NCI-H2196 (cell line): ENCODE data around the gene ZBTB46.
"Not testable (repeated sequence)": the region's sequence is repeated elsewhere in the genome, so short reads cannot be mapped to it uniquely, and the experiment has no call there.

Source experiments
- DNase-seq: peaks from one replicate; lab custom pipeline; 2025; ENCODE audit not compliant: unreplicated experiment; lab: John Stamatoyannopoulos, UW

The ZBTB46 gene

DNA sequence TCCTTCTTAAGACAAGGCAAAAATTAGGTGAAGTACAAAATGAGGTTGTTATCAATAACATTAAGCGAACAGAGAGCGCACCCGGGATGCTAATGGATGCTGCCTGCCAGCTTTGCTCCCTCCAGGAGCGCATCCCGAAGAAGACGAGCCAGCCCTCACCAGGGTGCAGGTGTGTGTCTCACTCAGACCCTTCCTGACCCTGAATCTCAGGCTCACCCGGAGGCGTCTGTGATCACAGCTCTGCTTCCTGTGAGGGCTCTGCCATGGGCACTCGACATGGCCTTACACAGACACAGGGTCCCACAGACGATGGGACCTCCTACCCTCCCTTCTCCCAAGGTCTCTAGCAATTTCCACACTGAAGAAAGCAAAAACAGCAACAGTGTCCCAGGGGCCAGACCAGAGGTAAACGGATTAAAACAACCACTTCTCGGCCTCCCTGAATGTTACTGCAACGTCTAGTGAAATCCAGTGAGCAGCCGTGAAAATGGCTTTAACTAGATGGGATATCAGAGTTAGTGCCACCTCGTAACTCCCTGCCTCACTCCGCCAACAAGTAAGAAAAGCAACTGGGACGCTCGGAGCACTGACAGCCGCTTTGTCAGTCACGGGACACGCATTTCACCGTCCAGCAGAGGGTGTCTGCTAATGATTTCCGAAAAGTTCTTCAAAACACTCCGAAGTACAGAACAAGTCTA, 11.7 kb downstream of the ZBTB46 start:
- no peak for DNase-seq

DNA sequence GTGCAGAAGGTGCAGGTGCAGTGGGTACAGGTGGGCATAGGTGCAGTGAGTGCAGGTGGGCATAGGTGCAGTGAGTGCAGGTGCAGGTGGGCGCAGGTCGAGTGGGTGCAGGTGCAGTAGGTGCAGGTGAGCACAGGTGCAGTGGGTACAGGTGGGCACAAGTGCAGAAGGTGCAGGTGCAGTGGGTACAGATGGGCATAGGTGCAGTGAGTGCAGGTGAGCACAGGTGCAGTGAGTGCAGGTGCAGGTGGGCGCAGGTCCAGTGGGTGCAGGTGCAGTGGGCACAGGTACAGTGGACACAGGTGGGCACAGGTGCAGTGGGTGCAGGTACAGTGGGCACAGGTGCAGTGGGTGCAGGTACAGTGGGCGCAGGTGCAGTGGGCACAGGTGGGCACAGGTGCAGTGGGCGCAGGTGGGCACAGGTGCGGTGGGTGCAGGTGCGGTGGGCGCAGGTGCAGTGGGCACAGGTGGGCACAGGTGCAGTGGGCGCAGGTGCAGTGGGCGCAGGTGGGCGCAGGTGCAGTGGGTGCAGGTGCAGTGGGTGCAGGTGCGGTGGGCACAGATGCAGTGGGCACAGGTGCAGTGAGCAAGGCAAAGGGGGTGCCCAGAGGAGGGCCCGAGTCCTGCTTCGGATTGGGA, 15.3 kb downstream of the ZBTB46 start:
- no peak for DNase-seq

DNA sequence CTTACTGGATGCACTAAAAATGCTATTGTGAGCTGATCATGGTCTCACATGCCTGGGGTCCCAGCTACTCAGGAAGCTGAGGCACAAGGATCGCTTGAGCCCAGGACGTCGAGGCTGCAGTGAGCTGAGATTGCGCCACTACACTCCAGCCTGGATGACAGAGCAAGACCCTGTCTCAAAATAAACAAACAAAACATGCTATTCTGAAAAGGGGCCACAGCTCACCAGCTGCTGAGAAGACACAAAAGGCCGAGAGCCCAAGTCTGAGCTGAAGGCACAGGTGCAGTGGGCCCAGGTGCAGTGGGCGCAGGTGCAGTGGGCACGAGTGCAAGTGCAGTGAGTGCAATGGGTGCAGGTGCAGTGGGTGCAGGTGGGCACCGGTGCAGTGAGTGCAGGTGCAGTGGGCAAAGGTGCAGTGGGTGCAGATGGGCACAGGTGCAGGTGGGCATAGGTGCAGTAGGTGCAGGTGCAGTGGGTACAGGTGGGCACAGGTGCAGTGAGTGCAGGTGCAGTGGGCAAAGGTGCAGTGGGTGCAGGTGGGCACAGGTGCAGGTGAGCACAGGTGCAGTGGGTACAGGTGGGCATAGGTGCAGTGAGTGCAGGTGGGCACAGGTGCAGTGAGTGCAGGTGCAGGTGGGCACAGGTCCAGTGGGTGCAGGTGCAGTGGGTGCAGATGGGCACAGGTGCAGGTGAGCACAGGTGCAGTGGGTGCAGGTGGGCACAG, 16.0 kb downstream of the ZBTB46 start:
- no peak for DNase-seq

DNA sequence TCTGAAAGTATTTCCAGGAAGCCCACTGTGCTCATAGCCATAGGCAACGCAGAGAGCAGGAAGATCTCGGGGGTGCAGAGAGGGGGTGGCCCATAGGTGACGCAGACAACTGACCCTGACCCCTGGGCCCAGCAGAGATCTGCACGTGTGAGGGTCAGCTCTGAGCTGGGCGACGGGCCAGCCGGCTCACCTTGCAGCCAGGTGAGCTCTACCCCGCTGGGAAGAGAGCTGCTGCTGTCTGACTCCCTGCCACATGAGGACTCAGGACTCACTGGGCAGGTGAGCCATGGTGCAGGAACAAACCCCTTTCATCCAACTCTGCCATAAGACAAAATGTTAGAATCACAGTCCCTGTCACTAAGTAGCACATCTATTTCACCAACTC, 19.6 kb downstream of the ZBTB46 start:
- no peak for DNase-seq

DNA sequence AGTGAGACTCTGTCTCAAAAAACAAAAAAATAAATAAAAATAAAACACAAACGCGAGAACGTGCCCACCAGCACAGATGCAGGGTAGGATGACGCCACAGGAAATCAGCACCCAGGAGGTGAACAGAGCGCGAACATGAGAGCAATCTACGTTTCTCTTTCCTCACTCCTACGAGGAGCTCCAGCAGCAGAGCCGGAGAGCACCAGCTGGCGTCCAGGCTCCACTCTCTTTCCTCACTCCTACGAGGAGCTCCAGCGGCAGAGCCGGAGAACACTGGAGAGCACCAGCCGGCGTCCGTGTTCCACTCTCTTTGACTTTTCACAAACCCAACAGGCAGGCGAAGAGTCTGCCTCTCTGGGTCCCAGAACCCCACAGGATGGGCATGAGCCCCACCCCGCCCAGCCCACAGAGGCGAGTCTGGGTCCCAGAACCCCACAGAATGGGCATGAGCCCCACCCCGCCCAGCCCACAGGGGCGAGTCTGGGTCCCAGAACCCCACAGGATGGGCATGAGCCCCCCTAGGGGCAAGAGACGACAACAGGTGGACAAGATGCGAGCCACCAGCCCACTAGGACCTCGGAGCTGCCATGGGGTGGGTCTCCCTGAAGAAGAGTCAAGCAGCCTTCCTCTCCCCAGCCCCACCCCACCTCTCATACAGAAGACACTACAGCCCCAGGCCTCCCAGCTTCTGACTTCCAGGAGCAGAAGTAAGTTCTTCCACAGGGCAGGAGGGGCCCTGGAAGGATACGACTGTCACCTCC, 20.2 kb downstream of the ZBTB46 start:
- DNase-seq: no peak

DNA sequence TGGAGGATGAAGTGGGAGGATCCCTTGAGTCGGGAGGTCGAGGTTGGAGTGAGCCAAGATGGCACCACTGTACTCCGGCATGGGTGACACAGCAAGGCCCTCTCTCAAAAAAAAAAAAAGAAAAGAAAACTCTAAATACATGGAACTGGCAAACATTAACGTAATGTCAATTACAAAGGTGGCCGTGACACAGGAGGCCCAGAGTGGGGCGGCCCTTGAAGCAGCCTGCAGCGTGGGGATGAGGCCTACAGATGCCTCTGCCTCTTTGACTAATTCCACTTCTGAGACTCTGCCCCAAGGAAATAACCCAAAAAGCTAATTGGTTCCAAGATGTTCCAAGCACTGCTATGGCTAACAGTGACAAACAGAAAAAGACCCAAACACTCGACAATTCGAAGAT, 21.2 kb downstream of the ZBTB46 start:
- DNase-seq: no peak

DNA sequence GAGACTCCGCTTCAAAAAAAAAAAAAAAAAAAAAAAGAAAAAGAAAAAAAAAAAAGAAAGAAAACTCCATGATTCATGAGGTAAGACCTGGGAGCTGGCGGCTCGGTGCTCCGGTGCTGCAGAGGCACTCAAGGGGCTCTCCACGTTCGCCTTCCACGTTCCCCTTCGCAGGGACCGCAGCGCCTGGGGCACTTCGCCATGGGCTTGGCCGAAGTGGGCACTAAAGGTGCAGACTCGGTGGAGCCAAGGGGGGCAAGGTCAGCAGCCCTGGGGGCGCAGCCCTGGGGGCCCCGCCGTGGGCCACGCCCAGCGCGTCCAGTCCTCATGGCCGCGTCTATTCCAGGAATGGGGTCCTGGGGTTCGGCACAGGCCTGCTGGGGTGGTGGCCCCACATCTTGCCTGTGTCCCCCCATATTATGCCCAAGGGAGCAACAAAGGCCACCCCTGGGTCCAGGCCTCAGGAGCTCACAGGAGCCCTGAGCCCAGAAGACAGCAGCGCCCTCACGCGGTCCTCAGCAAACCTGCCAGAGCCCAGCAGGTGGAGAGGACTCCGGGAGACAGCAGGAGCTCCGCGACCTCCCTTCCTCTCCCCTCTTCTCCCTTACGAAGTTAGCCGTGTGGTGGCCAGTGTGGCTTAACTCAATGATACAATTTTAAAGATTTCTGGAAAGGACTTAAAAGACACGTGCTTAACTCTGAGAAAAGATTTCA, 21.9 kb downstream of the ZBTB46 start:
- no peak for DNase-seq

DNA sequence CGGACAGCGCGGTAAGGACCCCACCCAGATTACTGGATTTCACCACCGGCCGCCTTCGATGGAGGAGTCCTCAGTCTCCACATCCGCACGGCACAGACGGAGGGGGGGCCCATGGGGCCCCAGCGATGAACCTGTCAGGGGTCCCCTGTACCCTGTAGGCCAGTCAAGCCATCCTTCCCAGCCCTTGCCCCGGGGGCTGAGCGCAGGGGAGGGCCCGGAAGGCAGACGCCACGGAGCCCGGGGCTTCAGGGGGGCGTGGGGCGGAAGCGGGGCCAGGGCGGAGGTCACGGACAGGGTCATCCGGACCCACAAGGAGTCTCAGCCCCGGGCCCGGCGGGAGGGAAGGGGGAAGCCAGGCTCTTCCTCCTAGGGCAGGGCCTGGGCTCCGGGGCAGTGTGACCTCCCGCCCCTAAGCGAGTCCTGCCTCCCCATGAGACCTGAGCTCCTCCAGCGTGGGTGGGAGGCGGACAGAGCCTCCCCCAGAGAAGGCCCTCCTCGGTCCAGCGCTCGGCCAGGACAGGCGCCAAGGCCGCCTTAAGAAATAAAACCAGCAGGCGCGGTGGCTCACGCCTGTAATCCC, 22.8 kb downstream of the ZBTB46 start:
- DNase-seq: no peak

DNA sequence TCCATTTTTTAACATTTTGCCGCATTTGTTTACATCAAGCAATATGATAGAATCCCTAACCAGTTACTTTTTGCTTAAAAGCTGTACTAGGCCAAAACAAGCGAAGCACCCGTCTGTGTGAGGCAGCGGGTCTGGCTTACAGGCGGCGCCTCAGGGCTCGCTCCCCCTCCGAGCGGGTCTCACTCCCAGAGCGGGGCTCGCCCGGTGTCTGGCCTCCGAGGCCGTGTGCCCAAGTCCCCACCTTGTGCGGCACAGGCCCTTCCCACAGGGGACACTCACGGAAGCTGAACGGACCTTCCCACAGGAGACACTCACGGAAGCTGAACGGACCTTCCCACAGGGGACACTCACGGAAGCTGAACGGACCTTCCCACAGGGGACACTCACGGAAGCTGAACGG, 23.4 kb downstream of the ZBTB46 start:
- DNase-seq: no peak

DNA sequence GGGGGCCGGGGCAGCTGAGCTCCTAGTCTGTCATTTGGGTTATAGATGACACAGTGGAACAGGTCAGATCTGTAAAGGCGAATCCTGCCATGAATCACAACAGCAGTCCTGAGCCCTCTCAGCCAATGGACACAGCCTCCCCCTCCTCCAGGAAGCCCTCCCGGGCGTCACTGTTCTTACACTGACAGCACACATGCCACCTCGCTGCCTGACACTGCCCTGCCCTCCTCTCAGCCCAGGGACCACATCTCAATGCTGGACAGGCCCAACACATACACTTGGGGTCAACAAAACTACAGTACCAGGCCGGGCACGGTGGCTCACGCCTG, 26.8 kb downstream of the ZBTB46 start:
- no peak for DNase-seq

DNA sequence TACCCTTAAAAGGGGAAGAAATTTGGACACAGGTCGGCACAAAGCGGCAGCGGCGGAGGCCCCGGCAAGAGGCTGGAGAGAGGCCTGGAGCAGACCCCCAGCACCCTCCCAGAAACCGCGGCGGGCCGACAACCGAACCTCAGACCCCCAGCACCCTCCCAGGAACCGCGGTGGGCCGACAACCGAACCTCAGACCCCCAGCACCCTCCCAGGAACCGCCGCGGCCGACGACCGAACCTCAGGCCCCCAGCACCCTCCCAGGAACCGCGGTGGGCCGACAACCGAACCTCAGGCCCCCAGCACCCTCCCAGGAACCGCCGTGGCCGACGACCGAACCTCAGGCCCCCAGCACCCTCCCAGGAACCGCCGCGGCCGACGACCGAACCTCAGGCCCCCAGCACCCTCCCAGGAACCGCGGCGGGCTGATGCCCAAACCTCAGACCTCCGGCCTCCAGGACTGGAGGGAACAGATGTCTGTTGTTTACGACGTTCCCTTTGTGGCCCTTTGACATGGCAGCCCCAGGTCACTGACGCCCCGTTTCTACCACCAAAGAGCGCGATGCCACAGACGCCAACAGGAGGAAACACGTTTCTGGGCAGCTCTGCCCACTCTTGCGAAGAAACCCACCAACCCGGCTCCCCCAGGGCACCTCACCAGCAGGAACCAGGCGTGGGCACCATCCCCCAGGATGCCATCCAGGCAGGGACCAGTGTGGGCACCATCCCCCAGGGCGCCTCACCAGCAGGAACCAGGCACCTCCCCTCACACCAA, 28.4 kb downstream of the ZBTB46 start:
- no peak for DNase-seq

DNA sequence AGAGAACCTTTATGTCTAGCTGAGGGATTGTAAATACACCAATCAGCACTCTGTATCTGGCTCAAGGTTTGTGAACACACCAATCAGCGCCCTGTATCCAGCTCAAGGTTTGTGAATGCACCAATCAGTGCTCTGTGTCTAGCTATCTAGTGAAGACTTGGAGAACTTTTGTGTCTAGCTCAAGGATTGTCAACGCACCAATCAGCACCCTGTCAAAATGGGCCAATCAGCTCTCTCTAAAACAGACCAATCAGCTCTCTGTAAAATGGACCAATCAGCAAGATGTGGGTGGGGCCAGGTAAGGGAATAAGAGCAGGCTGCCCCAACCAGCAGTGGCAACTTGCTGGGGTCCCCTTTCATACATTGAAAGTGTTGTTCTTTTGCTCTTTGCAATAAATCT, 29.9 kb downstream of the ZBTB46 start:
- not testable (repeated sequence) for DNase-seq

DNA sequence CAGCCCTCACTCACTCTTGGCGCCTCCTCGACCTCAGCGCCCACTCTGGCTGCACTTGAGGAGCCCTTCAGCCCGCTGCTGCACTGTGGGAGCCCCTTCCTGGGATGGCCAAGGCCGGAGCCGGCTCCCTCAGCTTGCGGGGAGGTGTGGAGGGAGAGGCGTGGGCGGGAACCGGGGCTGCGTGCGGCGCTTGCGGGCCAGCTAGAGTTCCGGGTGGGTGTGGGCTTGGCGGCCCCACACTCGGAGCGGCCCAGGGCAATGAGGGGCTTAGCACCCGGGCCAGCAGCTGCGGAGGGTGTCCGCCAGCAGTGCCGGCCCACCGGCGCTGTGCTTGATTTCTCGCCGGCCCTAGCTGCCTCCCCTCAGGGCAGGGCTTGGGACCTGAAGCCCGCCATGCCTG, 30.7 kb downstream of the ZBTB46 start:
- DNase-seq: not testable (repeated sequence)

DNA sequence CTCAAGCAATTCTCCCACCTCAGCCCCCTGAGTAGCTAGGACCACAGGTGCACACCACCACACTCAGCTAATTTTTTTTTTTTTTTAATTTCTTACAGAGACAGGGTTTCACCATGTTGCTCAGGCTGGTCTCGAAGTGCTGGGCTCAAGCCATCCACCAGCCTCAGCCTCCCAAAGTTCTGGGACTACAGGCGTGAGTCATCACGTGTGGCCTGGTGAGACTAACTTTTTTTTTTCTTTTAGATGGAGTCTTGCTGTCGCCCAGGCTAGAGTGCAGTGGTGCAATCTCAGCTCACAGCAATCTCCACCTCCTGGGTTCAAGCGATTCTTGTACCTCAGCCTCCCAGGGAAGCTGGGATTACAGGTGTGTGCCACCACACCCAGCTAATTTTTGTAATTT, 31.9 kb downstream of the ZBTB46 start:
- not testable (repeated sequence) for DNase-seq

DNA sequence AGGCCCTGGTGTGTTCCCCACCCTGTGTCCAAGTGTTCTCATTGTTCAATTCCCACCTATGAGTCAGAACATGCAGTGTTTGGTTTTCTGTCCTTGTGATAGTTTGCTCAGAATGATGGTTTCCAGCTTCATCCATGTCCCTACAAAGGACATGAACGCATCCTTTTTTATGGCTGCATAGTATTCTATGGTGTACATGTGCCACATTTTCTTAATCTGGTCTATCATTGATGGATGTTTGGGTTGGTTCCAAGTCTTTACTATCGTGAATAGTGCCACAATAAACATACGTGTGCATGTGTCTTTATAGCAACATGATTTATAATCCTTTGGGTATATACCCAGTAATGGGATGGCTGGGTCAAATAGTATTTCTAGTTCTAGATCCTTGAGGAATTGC, 33.9 kb downstream of the ZBTB46 start:
- not testable (repeated sequence) for DNase-seq

DNA sequence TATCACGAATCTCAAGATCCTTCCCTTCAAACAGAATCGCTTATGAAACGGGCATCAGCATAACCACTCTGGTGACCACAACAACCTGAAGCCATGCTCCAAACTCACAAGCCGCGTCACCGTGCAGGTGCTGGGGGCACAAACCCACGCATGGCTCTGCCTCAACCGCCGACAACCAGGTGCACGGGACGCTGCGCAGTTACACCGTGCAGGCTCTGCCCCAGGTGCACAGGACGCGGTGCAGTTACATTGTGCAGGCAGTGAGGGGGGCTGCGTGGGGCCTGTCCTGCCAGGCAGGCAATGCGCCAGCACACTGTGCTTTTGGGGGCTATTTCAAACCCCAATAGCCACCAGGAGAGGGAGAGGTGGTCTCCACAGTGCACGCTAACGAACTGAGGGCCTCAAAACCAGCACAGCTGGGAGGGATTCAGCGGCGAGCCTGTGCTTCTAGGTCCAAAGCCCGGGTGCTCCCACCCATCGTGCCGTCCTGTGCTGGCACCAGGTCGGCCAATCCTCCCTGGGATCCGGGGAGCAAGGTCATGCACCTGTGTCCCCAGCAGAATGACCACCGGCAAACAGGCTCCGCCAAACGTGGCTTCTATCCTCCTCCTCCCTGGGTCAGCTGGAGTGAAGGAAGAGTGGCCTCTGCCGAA, 35.8 kb downstream of the ZBTB46 start:
- DNase-seq: no peak

DNA sequence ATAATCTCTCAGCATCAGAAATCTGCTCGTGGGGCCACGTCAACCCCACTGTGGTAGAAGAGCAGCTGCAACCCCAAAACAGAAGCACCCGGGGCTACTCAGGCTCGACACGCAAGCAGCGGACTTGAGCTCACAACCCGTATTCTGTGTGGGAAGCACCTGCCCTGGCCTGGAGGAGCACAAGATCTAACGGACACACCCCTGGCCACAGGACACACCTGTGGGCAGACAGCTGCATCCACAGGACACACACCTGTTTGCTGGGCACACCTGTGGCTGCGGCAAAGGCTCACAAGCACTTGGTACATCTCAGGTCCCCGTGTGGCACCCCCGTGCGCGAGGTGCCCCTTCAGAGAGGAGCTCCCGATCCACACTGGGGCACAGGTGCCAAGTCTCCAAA, 36.5 kb downstream of the ZBTB46 start:
- no peak for DNase-seq

DNA sequence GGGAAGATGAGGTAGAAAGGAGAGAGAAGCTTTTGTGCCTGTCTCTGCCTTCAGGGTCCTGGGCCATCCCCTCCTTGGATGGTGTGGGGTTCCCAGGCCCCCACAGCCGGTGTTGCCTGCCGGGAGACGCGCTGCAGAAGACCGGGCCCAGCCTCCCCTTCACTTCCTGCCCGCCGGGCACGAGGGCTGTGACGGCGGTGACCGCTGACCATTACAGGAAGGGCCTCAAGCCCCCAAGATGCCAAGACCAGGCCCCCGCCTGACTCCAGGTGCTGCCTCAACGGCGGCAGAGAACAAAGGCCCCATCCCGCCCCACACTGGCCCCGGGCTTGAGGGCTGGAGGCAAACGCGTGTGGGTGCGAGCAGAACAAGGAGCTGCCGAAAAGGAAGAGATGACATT, 38.2 kb downstream of the ZBTB46 start:
- no peak for DNase-seq

DNA sequence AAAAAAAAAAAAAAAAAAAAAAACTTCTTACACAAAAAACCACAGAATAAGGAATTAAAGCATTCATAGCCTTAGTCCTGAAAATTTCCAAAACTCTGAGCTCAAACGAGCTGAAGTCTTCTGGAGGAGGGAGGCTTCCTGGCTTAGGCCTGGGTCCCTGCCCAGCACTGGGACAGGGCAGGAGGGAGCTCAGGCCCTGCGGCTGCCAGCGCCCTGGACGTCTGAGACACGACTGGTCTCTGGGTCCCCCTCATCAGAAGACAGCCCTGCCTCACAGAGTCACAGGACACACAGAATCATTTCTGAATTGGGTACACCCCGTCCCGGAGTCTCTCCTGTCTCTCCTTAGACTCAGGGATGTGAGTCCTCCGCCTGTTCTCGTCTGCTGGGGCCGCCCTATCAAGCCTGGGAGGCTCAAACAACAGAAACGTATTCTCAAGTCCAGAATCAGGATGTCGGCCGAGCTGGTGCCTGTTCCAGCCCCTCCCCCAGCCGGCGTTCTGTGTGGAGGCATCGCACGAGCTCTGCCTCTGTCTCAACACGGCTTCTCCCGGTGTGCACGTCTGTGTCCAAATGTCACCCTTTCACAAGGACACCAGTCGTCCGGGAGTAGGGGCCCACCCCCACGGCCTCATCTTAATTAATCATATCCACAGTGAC, 39.4 kb downstream of the ZBTB46 start:
- no peak for DNase-seq
